Stimulated activated CD8-positive, alpha-beta memory T cell treated with anti-CD3 and anti-CD28 coated beads, Interleukin-7, amount 100 ng/mL, for 24 hours (primary cell): ENCODE results near the gene DEFB125.
"Not testable (repeated sequence)": the region's sequence is repeated elsewhere in the genome, so short reads cannot be mapped to it uniquely, and the experiment has no call there.

Experiments
- DNase-seq: peaks from one replicate; pipeline ENCODE4 v3.0.0-alpha.2; 2020; ENCODE audit warnings: low read depth

The DEFB125 gene, protein sequence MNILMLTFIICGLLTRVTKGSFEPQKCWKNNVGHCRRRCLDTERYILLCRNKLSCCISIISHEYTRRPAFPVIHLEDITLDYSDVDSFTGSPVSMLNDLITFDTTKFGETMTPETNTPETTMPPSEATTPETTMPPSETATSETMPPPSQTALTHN

DNA sequence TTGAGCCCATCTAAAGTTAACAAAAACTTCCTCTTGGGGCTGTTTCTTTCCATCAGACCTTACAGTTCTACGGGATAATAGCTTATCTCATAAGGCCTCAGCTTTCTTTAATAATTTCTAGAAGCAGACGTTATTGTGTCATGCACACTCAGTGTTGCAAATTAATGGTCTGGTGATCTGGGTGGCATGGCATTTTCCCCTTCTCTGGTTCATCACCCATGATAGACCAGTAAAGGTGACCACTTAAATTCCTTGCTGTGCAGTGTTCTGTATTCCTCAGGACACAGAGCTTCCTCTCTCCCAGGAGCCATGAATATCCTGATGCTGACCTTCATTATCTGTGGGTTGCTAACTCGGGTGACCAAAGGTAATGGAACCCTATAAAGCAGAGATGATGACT lies at the start of gene DEFB125:
Gene DEFB125 (plus strand): TSS at position 272 of the 400 bp plus-strand sequence. CDS start 38 bp downstream, at position 310.
- no peak for DNase-seq

DNA sequence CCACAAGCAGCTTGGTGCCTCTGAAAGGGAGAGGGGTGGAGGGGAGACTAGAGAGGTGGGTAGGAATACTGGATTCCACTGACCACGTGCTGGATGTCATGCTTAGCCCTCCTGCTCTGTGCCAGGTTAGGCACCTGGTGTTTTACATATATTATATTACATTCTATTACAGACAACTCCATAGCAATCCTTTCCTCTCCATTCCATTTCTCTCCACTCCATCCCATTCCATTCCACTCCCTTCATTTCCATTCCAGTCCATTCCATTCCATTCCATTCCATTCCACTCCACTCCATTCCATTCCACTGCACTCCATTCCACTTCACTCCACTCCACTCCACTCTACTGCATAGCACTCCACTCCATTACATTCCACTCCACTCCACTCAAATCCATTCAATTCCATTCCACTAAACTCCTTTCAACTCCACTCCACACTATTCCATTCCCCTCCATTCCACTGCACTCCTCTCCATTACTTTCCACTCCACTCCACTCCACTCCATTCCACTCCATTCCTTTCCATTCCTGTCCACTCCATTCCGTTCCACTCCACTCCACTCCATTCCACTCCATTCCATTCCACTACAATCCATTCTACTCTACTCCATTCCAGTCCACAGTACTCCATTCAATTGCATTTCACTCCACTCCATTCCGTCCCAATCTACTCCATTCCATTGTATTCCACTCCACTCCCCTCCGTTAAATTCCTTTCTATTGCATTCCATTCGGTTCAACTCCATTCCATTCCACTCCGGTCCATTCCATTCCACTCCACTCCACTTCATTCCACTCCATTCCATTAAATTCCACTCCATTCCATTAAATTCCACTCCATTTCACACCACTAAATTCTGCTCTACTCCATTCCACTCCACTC lies 27.2 kb upstream of the DEFB125 start:
- DNase-seq, result no peak

DNA sequence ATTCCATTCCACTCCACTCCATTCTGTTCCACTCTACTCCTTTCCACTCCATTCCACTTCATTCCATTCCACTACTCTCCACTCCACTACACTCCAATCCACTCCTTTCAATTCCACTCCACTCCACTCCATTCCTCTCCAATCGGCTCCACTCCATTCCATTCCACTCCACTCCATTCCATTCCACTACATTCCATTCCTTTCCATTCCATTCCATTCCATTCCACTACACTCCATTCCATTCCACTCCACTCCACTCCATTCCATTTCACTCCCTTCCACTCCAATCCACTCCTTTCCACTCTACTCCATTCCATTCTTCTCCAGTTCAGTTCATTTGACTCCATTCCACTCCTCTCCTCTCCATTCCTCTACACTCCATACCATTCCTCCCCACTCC lies 26.2 kb upstream of the DEFB125 start:
- no peak for DNase-seq

DNA sequence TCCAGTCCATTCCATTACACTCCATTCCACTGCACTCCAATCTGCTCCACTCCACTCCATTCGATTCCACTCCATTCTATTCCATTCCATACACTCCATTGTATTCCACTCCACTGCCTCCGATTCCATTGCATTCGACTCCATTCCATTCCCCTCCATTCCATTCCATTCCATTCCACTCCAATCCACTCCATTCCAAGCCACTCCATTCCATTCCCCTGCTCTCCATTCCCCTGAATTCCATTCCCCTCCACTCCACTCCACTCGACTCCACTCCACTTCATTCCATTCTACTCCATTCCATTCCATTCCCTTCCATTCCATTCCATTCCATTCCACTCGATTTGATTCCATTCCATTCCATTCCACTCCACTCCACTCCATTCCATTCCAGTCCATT lies 25.7 kb upstream of the DEFB125 start:
- no peak for DNase-seq

DNA sequence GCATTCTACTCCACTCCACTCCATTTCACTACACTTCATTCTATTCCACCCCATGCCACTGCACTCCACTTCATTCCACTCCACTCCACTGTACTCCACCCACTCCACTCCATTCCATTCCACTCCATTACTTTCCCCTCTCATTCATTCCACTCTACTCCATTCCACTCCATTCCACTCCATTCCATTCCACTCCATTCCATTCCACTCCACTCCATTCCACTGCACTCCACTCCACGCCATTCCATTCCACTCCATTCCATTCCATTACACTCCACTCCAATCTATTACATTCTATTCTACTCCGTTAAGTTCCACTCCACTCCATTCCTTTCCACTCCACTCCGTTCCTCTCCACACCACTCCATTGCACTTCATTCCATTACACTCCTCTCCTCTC lies 25.0 kb upstream of the DEFB125 start:
- no peak for DNase-seq

DNA sequence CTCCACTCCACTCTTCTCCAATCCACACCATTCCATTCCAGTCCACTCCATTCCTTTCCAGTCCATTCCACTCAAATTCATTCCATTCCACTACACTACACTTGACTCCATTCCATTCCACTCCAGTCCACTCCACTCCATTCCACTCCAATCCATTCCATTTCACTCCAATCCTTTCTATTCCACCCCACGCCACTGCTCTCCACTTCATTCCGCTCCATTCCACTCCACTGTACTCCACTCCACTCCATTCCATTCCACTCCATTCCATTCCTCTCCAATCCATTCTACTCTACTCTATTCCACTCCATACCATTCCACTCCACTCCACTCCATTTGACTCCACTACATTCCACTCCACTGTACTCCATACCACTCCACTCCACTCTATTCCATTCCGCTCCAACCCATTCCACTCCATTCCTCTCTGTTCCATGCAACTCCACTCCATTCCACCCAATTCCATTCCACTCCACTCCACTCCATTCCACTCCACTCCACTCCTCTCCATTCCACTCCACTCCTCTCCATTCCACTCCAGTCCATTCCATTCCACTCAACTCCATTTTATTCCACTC lies 23.4 kb upstream of the DEFB125 start:
- DNase-seq, result no peak

DNA sequence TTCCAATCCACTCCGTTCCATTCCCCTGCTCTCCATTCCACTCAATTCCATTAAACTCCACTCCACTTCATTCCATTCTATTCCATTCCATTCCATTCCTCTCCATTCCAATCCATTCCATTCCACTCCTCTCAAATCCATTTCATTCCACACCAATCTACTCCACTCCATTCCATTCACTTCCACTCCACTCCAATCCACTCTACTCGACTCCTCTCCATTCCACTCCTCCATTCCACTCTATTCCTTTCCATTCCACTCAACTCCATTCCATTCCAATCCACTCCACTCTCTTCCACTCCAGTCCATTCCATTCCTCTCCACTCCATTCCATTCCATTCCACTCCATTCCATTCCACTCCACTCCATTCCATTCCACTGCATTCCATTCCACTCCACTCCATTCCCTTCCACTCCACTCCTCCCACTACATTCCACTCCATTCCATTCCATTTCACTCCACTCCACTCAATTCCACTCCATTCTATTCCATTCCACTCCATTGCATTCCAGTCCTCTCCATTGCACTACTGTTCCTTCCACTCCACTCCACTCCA lies 22.6 kb upstream of the DEFB125 start:
- DNase-seq, result no peak

DNA sequence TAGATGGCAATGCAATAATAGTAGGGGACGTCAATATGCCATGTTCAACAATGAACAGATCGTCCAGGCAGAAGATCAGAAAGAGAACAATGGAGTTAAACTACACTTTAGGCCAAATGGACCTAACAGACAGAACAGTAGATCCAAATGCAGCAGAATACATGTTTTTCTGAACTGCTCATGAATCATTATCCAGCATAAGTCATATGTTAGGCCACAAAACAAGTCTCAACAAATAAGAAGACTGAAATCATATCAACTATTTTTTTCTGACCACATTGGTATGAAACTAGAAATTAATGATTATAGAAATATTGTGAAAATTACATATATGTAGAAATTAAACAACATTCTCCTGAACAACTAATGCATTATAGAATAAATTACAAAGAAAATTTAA lies 10.2 kb upstream of the DEFB125 start:
- no peak for DNase-seq

DNA sequence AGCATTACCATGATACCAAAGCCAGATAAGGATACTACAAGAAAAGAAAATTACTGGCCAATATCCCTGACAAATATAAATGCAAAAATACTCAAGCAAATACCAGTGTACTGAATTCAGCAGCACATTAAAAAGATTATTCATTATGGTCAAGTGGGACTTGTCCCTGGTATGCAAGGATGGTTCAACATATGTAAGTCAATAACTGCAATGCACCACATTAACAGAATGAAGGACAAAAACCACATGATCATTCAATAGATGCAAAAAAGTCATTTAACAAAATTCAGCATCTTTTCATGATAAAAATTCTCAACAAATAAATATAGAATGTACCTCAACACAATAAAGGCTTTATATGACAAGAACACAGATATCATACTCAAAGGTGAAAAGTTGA lies 9.1 kb upstream of the DEFB125 start:
- DNase-seq, result no peak

DNA sequence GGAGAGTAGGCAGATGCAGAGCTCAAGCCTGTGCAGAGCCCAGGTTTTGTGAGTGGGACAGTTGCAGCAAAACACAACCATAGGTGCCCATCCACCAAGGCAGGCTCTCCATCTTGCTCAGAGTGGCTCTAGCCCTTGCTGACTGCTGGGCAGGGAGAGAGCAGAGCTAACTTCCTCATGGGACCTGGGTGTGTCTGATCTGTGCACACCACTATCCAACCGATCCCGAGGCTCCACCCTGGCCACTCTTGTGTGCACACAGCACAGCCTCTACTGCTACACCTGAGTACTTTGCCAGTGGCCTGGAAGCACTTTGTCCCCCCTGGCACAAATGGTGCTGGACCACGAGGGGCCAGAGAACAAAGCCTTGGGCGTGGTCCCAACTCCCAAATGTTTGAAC lies 7.9 kb upstream of the DEFB125 start:
- DNase-seq, result no peak

DNA sequence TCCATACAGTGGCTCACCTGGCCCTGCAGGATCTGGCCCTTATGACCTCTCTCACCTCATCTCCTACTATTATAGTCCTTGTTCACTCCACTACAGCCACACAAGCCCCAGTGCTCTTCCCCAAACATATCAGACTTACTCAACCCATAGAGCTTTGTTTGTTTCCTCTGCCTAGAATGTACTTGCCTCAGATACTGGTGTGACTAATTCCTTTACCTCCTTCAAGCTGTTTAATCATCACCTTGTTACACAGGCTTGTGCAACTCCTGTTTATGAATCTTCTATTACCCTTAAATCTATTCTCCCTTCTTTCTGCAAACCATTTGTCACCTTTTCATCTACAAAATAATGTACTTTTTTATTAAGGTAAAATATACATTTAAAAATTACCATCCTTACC lies 3.2 kb downstream of the DEFB125 start:
- no peak for DNase-seq

DNA sequence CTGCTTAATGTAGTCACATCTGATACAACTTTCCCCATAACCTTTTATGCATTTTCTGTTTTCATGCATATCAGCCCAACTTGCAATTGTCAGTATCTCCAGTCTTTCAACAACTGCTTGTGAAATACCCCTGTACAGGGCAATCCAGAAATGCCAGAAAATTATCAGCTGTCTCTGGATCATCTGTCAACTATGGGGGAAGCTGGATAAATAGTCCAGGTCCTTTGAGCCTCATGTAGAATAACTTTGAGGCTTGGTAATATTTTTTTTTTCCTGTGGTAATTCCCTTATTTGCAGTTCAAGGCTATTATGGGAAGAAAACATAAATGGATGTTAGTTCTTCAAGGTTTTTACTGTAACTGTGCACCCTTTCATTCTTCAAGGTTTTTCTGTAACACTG lies 6.2 kb downstream of the DEFB125 start:
- DNase-seq, result no peak

DNA sequence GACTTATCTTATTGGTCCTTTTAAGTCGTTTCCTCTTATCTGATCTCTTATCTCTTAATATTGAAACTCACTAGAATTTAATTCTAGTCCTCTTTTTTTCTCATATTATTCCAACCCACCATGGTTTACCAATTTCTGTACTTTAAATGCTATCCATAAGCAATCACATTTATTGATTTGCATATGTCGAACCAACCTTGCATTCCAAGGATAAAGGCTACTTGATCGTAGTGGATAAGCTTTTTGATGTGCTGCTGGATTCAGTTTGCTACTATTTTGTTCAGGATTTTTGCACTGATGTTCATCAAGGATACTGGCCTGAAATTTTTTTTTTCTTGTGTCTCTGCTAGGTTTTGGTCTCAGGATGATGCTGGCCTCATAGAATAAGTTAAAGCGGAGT lies 7.7 kb downstream of the DEFB125 start:
- DNase-seq, result no peak

DNA sequence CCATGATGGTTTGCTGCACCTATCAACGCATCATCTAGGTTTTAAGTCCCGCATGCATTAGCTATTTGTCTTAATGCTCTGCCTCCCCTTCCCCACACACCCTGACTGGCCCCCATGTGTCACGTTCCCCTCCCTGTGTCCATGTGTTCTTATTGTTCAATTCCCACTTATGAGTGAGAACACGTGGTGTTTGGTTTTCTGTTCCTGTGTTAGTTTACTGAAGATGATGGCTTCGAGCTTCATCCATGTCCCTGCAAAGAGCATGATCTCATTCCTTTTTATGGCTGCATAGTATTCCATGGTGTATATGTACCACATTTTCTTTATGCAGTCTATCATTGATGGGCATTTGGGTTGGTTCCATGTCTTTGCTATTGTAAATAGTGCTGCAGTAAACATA lies 10.2 kb downstream of the DEFB125 start:
- DNase-seq, result not testable (repeated sequence)

DNA sequence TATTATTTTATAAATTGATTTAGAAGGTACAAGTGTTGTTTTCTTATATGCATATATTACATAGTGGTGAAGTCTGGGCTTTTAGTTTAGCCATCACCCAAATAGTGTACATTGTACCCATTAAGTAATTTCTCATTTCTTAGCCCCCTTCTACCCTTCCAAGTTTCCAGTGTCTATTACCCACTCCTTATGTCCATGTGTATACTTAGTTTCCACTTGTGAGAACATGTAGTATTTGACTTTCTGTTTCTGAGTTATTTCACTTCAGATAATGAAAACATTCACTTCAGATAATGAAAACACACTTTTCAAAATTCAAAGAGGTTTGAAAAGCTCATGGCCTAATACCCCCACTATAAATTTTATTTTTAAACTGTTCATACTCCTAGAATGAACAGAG lies 14.5 kb downstream of the DEFB125 start:
- no peak for DNase-seq

DNA sequence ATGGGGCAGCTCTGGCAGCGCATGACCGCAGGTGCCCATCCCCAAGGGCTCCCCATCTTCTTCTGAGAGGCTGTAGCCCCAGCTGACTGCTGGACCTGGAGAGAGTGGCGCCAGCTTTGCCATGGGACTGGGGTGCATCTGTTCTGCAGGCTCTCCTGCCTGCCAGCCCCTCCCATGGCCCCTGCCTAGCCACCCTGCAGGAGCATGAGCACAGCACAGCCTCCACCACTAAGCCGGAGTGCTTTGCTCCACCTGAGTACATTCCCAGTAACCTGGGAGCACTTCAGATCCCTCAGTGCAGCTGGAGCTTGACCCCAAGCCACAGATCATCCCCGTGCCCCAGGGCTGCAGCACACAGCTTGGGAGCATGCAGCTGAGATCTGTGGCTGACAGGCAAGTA lies 16.0 kb downstream of the DEFB125 start:
- DNase-seq, result no peak

DNA sequence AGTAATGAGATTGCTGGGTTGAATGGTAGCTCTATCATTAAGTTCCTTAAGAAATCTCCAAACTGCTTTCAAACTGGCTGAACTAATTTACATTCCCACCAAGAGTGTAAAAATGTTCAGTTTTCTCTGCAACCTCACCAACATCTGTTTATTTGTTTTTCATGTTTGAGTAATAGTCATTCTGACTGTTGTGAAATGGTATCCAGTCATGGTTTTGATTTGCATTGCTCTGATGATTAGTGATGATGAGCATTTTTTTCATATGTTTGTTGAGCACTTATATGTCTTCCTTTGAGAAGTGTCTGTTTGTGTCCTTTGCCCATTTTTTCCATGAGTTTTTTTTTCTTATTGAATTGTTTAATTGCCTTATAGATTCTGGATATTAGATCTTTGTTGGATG lies 24.9 kb downstream of the DEFB125 start:
- DNase-seq, result no peak

DNA sequence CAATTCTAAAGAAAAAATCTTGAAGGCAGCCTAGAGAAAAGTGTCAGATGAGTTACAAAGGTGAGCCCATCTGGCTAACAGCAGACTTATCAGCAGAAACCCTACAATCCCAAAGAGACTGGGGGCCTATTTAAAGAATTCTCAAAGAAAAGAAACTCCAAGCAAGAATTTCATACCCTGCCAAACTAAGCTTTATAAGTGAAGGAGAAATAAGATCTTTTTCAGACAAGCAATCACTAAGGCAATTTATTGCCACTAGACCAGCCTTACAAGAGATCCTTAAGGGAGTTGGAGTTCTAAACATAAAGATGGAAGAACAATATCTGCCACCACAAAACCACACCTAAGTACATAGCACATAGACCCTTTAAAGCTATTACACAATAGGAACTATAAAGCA lies 30.0 kb downstream of the DEFB125 start:
- DNase-seq, result no peak

DNA sequence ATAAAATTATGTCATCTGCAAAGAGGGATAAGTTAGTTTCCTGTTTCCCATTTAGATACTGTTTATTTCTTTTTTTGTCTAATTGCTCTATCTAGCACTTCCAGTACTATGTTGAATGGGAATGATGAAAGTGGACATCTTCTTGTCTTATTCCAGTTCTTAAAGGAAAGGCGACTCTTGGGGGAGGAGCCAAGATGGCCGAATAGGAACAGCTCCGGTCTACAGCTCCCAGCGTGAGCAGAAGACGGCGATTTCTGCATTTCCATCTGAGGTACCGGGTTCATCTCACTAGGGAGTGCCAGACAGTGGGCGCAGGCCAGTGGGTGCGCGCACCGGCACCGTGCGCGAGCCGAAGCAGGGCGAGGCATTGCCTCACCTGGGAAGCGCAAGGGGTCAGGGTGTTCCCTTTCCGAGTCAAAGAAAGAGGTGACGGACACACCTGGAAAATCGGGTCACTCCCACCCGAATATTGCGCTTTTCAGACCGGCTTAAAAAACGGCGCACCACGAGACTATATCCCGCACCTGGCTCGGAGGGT lies 42.4 kb downstream of the DEFB125 start:
- DNase-seq, result not testable (repeated sequence)

DNA sequence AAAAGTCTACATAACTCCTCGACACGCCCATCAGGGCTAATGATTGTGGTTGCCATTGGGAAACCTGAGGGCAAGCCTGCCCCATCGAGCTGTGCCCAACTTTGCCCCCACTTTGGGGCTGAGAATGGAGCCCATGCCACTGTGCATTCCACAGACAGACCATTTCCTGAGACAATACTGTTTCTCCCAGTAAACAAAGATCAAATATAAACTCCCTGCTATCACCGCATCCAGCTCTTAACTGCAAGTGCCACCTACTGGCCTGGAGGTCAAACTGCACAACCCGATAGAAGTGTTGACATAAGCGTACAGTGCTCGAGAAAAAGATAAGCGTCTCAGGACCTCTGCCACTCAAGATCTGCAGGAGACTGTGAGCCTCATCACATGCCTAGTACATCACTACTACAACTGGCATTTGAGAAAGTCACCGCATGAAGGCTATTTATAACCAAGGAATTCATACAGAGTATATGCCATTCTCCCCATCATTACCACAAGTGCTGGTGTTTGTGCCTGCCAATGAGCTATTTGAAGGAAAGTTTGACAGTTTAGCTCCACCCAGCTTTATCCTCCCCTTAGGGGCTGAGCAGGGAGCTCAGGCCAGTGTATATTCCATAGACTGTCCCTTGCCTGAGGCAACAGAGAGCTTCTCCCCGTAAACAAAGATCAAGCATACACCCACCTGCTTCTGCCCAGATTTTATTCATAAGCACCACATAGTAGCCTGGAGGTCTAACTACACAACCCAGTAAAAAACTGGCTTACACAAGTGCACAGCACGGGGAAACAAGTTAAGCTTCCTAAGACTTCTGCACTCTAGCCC lies 50.4 kb downstream of the DEFB125 start:
- no peak for DNase-seq

DNA sequence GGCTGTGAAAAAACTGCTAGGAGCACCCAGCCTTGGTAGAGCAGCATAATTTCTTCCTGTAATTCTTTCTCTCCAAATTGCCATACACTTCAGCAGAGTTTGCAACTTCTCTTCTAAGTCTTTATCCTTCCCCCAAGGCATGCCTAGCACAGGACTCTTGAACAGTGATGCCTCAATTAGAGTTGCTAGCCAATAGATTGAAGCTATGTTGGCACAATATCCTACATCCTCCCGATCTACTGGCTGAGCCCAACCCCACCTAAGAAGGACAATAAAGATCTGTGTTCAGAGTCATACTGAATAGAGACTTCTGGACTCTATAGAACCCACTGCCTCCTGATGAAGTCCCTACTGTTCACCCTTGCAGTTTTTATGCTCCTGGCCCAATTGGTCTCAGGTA lies 54.8 kb downstream of the DEFB125 start, which contains the start of gene DEFB126:
Gene DEFB126 (plus strand): TSS at position 301 of the 400 bp plus-strand sequence. CDS start 39 bp downstream, at position 340.
- no peak for DNase-seq

DNA sequence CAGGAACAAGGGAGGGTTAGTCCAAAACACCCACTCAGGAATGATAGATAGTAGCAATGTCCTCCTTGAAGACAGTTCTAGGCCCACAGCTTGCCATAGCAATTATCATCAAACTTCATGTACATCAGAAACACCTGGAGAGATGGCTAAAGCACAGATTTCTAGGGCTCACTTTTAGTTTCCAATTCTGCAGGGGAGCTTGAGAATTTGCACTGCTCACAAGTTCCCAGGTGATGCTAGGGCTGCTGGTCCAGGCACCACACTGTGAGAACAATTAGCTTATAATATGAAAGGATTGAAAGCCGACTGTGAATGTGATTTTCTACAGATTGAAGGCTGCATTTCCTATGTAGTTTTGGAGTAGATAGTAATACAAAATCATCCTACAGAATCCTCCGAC lies 58.4 kb downstream of the DEFB125 start:
- DNase-seq, result no peak
